Pons (tissue), 1 donor: ENCODE measurements around the gene TAC4.
A peak's percentile ranks its signal among the peaks of the same experiment; 100 is the strongest.

Source experiments
- DNase-seq: peaks from one replicate; pipeline ENCODE4 v3.0.0-alpha.2; 2016; ENCODE audit warnings: low spot score

Gene TAC4

GRCh38 chr17:49872754-49873377, 25.0 kb upstream of the TAC4 start:
- no peak for DNase-seq

GRCh38 chr17:49871211-49871610, 23.3 kb upstream of the TAC4 start:
- no peak for DNase-seq

GRCh38 chr17:49870298-49870697, 22.4 kb upstream of the TAC4 start:
- no peak for DNase-seq

GRCh38 chr17:49869038-49869374, 21.1 kb upstream of the TAC4 start:
- no peak for DNase-seq

DNA sequence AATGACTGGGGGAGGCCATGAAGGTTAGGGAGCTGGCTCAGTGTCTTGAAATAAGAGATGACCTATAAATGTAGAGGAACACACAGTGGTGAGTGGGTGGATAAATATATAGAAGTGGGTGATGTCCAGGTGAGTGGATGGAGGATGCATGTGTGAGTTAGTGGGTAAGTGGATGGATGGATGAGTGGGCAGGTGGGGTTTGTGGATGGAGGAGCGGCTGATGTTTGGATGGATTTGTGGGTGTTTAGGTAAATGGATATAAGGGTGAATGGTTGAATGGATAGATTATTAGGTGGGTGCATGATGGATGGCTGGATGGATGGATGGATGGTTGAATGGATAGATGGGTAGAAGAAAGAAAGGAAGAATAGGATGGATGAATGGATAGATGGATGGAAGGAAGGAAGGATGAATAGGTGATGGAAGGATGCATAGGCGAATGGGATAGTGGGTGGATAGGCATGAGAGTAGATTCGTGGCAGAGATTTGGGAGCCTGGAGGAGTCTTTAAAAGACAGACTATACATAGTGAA, 19.1 kb upstream of the TAC4 start:
- DNase-seq = no peak

DNA sequence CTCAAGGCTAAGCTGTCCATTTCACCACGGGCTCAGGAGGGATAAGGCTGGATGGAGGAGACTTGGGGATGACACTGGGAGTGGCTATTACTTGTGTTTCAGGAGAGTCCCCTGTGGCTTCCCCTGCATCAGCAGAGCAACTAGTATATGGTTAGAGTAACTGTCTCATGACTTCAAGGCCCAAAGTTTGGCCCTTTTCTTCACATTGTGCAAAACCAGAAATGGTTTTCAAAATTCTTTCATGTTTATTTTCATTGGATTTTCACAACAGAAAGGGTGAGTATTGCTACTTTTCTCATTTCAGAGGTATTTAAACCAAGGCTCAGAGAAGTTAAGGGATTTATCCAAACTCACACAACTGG, 18.1 kb upstream of the TAC4 start:
- no peak for DNase-seq

GRCh38 chr17:49862781-49863331, 15.0 kb upstream of the TAC4 start:
- no peak for DNase-seq

- peak; percentile 35 for DNase-seq
Observed at GRCh38 chr17:49861150-49861884, 13.4 kb upstream of the TAC4 start.

- no peak for DNase-seq
Observed at GRCh38 chr17:49859991-49860953, 12.4 kb upstream of the TAC4 start.

GRCh38 chr17:49858796-49859195, 10.9 kb upstream of the TAC4 start:
- DNase-seq = no peak

DNA sequence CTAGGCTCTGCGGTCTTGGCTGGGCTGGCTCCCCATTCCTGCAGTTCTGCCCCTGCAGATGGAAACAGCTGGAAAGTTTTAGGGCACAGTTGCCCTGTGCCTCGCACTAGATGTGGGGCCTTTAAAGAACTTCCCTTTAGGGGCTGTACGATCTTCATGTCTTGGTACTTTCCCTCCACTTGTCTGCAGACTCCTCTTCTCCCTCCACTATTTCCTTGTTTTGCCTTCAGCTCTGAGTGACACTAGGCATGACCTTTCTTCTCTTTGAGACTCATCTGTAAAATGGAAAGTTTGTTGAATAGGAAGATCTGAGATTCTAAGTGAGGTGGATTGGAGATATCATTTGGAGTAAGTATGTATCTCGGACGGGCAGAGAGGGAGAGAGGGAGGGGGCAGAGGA, 6.3 kb upstream of the TAC4 start:
- no peak for DNase-seq

DNA sequence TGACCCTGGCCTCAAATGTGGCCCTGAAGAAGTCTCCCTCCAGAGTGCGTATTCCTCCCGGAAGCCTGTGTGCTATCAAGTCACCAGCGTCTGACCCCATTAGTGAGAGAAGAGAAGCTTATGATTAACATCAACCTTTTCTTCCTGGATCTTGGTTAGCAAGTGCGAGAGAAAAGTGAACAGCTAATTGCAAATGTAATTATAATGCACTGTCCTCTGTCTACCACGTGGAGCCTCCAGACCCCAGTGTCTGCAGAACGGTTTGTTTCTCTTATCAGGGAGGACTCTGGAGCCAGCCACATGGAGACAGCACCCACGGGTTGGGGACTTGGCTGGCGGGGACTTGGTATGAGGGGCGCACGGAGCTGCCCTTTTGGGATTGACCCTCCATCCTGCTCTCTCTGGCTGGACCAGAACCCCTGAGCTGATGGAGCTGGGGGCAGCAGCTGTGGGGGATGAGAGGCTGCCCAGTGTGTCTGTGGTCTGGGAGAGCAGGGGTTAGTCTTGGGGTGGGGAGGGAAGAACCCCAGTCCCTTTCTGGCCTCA, 5.7 kb upstream of the TAC4 start:
- DNase-seq = no peak

DNA sequence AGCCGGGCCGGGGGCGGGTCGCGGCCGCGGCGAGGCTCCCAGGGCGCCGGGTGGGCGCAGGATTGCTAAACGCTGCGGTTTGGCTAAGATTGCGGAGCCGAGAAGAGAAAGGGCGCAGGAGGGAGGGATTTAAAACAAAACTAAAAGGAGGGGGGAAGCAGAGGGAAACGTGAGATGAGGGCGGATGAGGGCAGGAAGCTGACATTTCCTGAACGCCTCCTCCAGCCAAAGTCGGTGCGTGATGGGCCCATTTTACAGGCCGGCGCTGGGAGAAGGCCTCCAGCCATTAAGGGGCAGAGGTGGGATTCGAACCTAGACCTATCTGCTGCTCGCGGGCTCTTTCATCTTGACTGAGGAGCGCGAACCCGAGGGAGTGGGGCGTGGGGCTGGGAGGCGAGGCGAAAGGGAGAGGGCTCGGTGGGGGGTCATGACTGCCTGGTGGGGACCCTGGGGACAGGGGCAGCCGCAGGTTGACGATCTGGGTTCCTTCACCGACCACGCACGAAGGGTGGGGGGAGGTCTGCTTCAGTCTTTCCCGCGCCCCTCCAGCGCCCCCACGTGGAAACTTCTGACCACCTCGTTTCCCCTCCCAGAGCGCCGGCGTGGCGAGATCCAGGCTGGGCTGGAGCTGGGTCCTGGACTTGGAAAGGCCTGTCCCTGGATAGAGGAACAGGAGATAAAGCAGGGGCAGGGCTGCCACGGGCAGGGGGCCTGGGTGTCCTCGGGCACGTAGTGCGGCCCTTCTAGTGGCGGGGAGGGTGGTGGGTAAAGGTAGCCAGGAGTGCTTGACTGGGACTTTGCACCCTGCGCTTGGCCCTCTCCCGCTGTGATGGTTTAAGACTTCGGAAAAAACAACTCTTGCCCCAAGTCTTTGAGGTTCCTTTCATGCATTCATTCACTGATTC, 3.8 kb upstream of the TAC4 start:
- peak; percentile 21 for DNase-seq

- no peak for DNase-seq
Observed at GRCh38 chr17:49850772-49851386, 3.0 kb upstream of the TAC4 start.

- no peak for DNase-seq
Observed at GRCh38 chr17:49850218-49850610, 2.3 kb upstream of the TAC4 start.

DNA sequence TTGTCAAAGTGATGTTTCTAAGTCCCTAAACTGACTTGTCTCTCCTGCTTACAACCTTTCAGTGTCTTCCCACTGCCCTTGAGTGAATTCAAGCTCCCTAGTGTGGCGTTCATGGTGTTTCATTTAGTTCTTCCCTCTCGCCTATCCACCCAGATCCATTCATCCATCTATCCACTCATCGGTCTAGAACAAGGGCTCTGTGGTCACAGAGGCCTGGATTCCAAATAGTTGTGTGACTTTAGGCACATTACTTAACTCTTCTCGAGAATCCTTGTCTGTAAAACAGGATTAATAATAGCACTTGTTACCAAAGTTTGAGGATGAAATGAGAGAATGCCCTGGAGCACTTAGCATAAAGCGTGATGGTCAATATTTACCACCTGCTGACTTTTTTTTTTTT, 870 bp upstream of the TAC4 start:
- DNase-seq = no peak

DNA sequence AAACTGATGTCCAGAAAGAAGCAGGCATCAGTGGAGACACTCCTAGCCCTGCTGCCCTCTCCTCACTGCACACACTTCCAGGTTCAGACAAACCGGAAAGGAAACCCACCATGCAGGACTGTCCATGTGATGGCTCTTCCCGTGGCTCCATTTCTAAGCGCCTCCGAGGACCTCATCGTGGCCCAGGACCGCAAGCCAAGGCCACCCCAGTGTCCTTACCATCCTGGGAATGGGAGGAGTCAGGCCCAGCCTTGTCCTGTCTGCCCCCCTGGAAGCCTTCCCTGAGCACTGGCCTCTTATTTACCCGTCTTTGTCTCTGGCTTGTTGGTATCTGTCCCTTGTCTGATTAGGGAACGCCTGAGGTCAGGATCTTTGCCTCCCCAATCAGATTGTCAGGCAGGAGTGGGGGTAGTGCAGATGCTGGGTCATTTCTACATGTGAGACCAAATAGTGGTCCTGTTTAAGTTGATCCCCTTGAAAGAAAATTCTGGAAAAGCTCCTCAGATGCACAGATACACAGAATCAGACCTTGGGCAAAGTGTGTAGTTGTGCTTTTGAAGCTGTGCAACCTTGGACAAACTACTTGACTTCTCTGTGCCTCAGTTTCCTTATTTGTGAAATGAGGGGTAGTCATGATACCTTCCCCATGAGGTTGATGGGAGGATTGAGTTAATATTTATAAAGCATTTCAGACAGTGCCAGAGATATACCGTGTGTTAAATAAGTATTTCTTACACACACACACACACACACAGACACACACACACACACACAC, 744 bp downstream of the TAC4 start:
- DNase-seq = no peak

- DNase-seq = peak; percentile 24
Observed at GRCh38 chr17:49845321-49845720, 2.5 kb downstream of the TAC4 start.

DNA sequence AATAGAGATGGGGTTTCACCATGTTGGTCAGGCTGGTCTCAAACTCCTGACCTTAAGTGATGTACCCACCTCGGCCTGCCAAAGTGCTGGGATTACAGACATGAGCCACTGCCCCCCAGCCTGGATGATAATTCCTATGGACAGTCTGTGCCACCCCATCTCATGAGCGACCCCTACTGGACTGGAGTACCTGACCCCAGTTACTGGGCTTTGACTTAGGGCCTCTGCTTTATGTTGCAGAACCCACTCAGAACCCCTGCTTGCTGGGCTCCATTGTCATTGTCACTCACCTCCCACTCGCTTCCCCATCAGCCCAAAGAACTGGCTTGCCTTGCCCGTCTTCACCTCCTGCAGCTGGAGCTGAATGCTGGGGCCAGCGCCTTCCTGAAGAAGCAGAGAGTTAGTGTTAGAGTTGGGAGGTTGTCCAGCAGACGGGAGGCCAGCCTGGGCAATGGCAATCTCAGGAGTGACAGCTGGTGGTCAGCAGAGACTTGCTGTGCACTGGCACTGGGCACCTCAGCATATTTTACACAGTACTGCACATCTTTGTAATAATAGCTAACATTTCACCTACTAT, 4.0 kb downstream of the TAC4 start:
- DNase-seq = no peak
